ENCODE data around the gene SLC16A7. TPM values are rescaled to one million over a fixed set of nuclear protein-coding genes. Genes with fewer than 3 reads are reported as not detected.

SLC16A7 gene
- polyA plus RNA-seq, 4 donors, result under 0.01 to 5.4 (median 1.7) TPM

GRCh38 chr12:59632408-59632807 lies 36.6 kb downstream of the SLC16A7 start:
- Histone ChIP-seq H3K9me3 (ENCODE audit: control insufficient read depth in 2 of 2, insufficient read depth in 1 of 2, low read depth in 1 of 2, low read length in 1 of 2) (no peaks in the 10 kb centered on the region), H3K4me3 (ENCODE audit: low read depth in 1 of 3, low read length in 3 of 3) (no peak overlapping the region), H3K36me3 (ENCODE audit: control insufficient read depth in 3 of 3, insufficient read depth in 2 of 3, low read depth in 1 of 3, low read length in 3 of 3) (no peaks in the 10 kb centered on the region), H3K27ac (ENCODE audit: low read depth in 1 of 3, low read length in 2 of 3) (no peak overlapping the region), H3K27me3 (ENCODE audit: control insufficient read depth in 3 of 3, insufficient read depth in 3 of 3, low read length in 3 of 3) (no peaks in the 10 kb centered on the region), H3K4me1 (ENCODE audit: control insufficient read depth in 3 of 3, insufficient read depth in 2 of 3, low read depth in 1 of 3, low read length in 2 of 3) (no peaks in the 10 kb centered on the region)
- FAIRE-seq (no peak), DNase-seq (no peak)
- WGBS, 3 donors, result 88 to 94% (median 94%) methylated on average over 1 of the region's 1 CpG

- Histone ChIP-seq H3K36me3 (ENCODE audit: control insufficient read depth in 3 of 3, insufficient read depth in 2 of 3, low read depth in 1 of 3, low read length in 3 of 3) (peaks cover 0 to 1% (median 0%) of the 10 kb centered on the region in 3 donors), H3K27ac (ENCODE audit: low read depth in 1 of 3, low read length in 2 of 3) (no peak overlapping the region), H3K4me1 (ENCODE audit: control insufficient read depth in 3 of 3, insufficient read depth in 2 of 3, low read depth in 1 of 3, low read length in 2 of 3) (no peaks in the 10 kb centered on the region), H3K27me3 (ENCODE audit: control insufficient read depth in 3 of 3, insufficient read depth in 3 of 3, low read length in 3 of 3) (no peaks in the 10 kb centered on the region), H3K4me3 (ENCODE audit: low read depth in 1 of 3, low read length in 3 of 3) (no peak overlapping the region), H3K9me3 (ENCODE audit: control insufficient read depth in 2 of 2, insufficient read depth in 1 of 2, low read depth in 1 of 2, low read length in 1 of 2) (no peaks in the 10 kb centered on the region)
- DNase-seq (no peak), FAIRE-seq (no peak)
- WGBS, 3 donors, result 30 to 82% (median 66%) methylated on average over 1 of the region's 1 CpG
These were observed 38.4 kb downstream of the SLC16A7 start for GRCh38 chr12:59634254-59634653.

DNA sequence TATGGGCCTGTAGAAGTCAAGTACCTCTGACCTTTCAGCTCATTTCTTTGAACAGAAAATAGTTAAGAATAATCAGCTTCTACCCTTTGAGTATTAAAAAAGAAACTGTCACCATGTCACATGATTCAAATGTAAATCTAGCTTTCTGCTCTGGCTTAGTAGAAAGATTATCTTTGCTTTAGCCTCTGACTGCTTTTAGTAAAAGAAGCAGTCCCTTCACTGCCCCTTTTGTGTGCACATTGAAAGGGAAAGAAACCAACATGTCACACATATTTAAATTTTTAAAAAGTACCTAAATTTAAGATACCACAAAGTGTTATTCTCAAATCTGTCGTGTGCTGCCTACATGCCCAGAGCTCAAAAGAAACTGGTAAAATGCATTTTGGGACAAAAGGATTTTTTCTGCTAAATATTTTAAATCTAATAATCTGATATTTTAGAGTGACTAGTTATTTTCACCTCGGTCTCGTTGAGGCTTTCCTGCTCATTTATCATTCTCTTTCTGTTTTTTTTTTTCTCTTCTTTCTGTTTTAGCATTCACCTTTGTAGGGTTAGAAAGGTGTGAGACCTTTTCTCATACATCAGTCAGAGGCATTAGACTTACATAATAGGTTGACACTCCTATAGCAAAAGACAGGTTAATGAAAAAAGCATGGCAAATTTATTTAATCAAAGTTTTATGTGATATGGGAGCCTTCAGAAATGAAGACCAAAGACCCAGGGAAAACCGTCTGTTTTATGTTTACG lies 41.3 kb downstream of the SLC16A7 start:
- Histone ChIP-seq H3K4me3 (ENCODE audit: low read depth in 1 of 3, low read length in 3 of 3) (no peak overlapping the region), H3K27ac (ENCODE audit: low read depth in 1 of 3, low read length in 2 of 3) (no peak overlapping the region), H3K9me3 (ENCODE audit: control insufficient read depth in 2 of 2, insufficient read depth in 1 of 2, low read depth in 1 of 2, low read length in 1 of 2) (no peaks in the 10 kb centered on the region), H3K36me3 (ENCODE audit: control insufficient read depth in 3 of 3, insufficient read depth in 2 of 3, low read depth in 1 of 3, low read length in 3 of 3) (peaks cover 0 to 1% (median 0%) of the 10 kb centered on the region in 3 donors), H3K4me1 (ENCODE audit: control insufficient read depth in 3 of 3, insufficient read depth in 2 of 3, low read depth in 1 of 3, low read length in 2 of 3) (no peaks in the 10 kb centered on the region), H3K27me3 (ENCODE audit: control insufficient read depth in 3 of 3, insufficient read depth in 3 of 3, low read length in 3 of 3) (no peaks in the 10 kb centered on the region)
- DNase-seq (no peak), FAIRE-seq (no peak)
- WGBS, 3 donors, result 64 to 70% (median 67%) methylated on average over 5 of the region's 5 CpGs

DNA sequence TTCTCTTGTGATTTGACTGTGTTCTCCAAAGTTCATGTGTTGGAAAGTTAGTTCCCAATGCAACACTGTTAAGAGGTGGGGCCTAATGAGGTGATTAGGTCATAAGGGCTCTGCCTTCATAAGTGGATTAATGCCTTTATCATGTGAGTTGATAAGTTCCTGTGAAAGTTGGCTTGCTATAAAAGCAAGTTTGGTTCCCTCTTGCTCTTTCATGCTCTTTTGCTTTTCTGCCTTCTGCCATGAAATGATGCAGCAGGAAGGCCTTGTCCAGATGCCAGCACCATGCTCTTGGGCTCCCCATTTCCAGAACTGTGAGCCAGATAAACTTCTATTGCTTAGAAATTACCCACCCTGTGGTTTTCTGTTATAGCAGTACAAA lies 41.9 kb downstream of the SLC16A7 start:
- FAIRE-seq, result no peak
- no peak overlapping the region for H3K27ac ChIP-seq (ENCODE audit: low read depth in 1 of 3, low read length in 2 of 3)

GRCh38 chr12:59643550-59643949 lies 47.7 kb downstream of the SLC16A7 start:
- no peak overlapping the region for H3K27ac ChIP-seq (ENCODE audit: low read depth in 1 of 3, low read length in 2 of 3)

More for the DNA sequence above, 41.9 kb downstream of the SLC16A7 start:
- Histone ChIP-seq H3K4me1 (ENCODE audit: control insufficient read depth in 3 of 3, insufficient read depth in 2 of 3, low read depth in 1 of 3, low read length in 2 of 3) (no peaks in the 10 kb centered on the region), H3K9me3 (ENCODE audit: control insufficient read depth in 2 of 2, insufficient read depth in 1 of 2, low read depth in 1 of 2, low read length in 1 of 2) (no peaks in the 10 kb centered on the region), H3K4me3 (ENCODE audit: low read depth in 1 of 3, low read length in 3 of 3) (no peak overlapping the region), H3K27me3 (ENCODE audit: control insufficient read depth in 3 of 3, insufficient read depth in 3 of 3, low read length in 3 of 3) (no peaks in the 10 kb centered on the region), H3K36me3 (ENCODE audit: control insufficient read depth in 3 of 3, insufficient read depth in 2 of 3, low read depth in 1 of 3, low read length in 3 of 3) (peaks cover 0 to 1% (median 0%) of the 10 kb centered on the region in 3 donors)
- DNase-seq, result no peak

DNA sequence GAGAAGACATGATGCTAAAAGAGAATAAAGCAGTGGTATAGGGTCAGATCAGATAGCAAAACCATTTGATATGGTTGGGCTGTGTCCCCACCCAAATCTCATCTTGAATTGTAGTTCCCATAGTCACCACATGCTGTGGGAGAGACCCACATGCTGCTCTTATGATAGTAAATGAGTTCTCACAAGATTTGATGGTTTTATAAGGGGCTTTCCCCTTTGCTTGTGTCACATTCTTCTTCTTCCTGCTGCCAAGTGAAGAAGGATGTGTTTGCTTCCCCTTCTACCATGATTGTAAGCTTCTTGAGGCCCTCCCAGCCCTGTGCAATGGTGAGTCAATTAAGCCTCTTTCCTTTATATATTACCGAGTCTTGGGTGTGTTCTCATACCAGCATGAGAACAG lies 49.4 kb downstream of the SLC16A7 start:
- no peak overlapping the region for H3K27ac ChIP-seq (ENCODE audit: low read depth in 1 of 3, low read length in 2 of 3)
- H3K27me3 ChIP-seq (ENCODE audit: control insufficient read depth in 3 of 3, insufficient read depth in 3 of 3, low read length in 3 of 3), result no peaks in the 10 kb centered on the region
- no peak overlapping the region for H3K4me3 ChIP-seq (ENCODE audit: low read depth in 1 of 3, low read length in 3 of 3)
- no peak for FAIRE-seq
- no peak for DNase-seq
- 83 to 96% (median 92%) methylated on average over 1 of the region's 1 CpG for WGBS, 3 donors
- H3K4me1 ChIP-seq (ENCODE audit: control insufficient read depth in 3 of 3, insufficient read depth in 2 of 3, low read depth in 1 of 3, low read length in 2 of 3), result no peaks in the 10 kb centered on the region
- H3K9me3 ChIP-seq (ENCODE audit: control insufficient read depth in 2 of 2, insufficient read depth in 1 of 2, low read depth in 1 of 2, low read length in 1 of 2), result peaks cover 0 to 7% of the 10 kb centered on the region in 2 donors
- no peaks in the 10 kb centered on the region for H3K36me3 ChIP-seq (ENCODE audit: control insufficient read depth in 3 of 3, insufficient read depth in 2 of 3, low read depth in 1 of 3, low read length in 3 of 3)

More at GRCh38 chr12:59643550-59643949, 47.7 kb downstream of the SLC16A7 start:
- FAIRE-seq (no peak), DNase-seq (no peak)
- Histone ChIP-seq H3K27me3 (ENCODE audit: control insufficient read depth in 3 of 3, insufficient read depth in 3 of 3, low read length in 3 of 3) (no peaks in the 10 kb centered on the region), H3K36me3 (ENCODE audit: control insufficient read depth in 3 of 3, insufficient read depth in 2 of 3, low read depth in 1 of 3, low read length in 3 of 3) (no peaks in the 10 kb centered on the region), H3K4me1 (ENCODE audit: control insufficient read depth in 3 of 3, insufficient read depth in 2 of 3, low read depth in 1 of 3, low read length in 2 of 3) (no peaks in the 10 kb centered on the region), H3K9me3 (ENCODE audit: control insufficient read depth in 2 of 2, insufficient read depth in 1 of 2, low read depth in 1 of 2, low read length in 1 of 2) (peaks cover 0 to 7% of the 10 kb centered on the region in 2 donors), H3K4me3 (ENCODE audit: low read depth in 1 of 3, low read length in 3 of 3) (no peak overlapping the region)
- 44 to 66% (median 52%) methylated on average over 3 of the region's 3 CpGs for WGBS, 3 donors

DNA sequence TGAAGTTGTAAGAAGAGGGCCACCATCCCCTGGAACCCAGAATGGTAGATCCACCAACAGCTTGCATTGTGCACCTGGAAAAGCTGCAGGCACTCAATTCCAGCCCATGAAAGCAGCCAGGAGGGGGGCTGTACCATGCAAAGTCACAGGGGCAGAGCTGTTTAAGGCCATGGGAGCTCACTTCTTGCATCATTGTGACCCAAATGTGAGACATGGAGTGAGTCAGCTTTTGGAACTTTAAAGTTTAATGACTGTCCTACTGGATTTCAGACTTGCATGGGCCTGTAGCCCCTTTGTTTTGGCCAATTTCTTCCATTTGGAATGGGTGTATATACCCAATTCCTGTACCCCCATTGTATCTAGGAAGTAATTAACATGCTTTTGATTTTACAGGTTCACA lies 50.8 kb downstream of the SLC16A7 start:
- no peak for FAIRE-seq
- no peaks in the 10 kb centered on the region for H3K4me1 ChIP-seq (ENCODE audit: control insufficient read depth in 3 of 3, insufficient read depth in 2 of 3, low read depth in 1 of 3, low read length in 2 of 3)
- peaks cover 0 to 7% of the 10 kb centered on the region in 2 donors for H3K9me3 ChIP-seq (ENCODE audit: control insufficient read depth in 2 of 2, insufficient read depth in 1 of 2, low read depth in 1 of 2, low read length in 1 of 2)
- no peak for DNase-seq
- no peak overlapping the region for H3K27ac ChIP-seq (ENCODE audit: low read depth in 1 of 3, low read length in 2 of 3)
- no peaks in the 10 kb centered on the region for H3K36me3 ChIP-seq (ENCODE audit: control insufficient read depth in 3 of 3, insufficient read depth in 2 of 3, low read depth in 1 of 3, low read length in 3 of 3)
- no peak overlapping the region for H3K4me3 ChIP-seq (ENCODE audit: low read depth in 1 of 3, low read length in 3 of 3)
- H3K27me3 ChIP-seq (ENCODE audit: control insufficient read depth in 3 of 3, insufficient read depth in 3 of 3, low read length in 3 of 3), result no peaks in the 10 kb centered on the region

GRCh38 chr12:59649203-59649602 lies 53.4 kb downstream of the SLC16A7 start:
- no peak overlapping the region for H3K27ac ChIP-seq (ENCODE audit: low read depth in 1 of 3, low read length in 2 of 3)
- peaks cover 0 to 7% of the 10 kb centered on the region in 2 donors for H3K9me3 ChIP-seq (ENCODE audit: control insufficient read depth in 2 of 2, insufficient read depth in 1 of 2, low read depth in 1 of 2, low read length in 1 of 2)
- FAIRE-seq (no peak), DNase-seq (no peak)
- no peaks in the 10 kb centered on the region for H3K4me1 ChIP-seq (ENCODE audit: control insufficient read depth in 3 of 3, insufficient read depth in 2 of 3, low read depth in 1 of 3, low read length in 2 of 3)
- no peak overlapping the region for H3K4me3 ChIP-seq (ENCODE audit: low read depth in 1 of 3, low read length in 3 of 3)
- 78 to 83% (median 81%) methylated on average over 2 of the region's 2 CpGs for WGBS, 3 donors
- no peaks in the 10 kb centered on the region for H3K27me3 ChIP-seq (ENCODE audit: control insufficient read depth in 3 of 3, insufficient read depth in 3 of 3, low read length in 3 of 3)
- no peaks in the 10 kb centered on the region for H3K36me3 ChIP-seq (ENCODE audit: control insufficient read depth in 3 of 3, insufficient read depth in 2 of 3, low read depth in 1 of 3, low read length in 3 of 3)
